WTC11 (cell line): ENCODE measurements around the gene ARF5. TPM values are rescaled to one million over a fixed set of nuclear protein-coding genes. Genes with fewer than 3 reads are reported as not detected.

ENCODE experiments used
- ATAC-seq: fragments of 200-7000 bp; cut with Tn5 transposase; 2 replicates; pipeline ENCODE4 v1.10.0; 2021; ENCODE audit warnings: mild to moderate bottlenecking, moderate library complexity
- CTCF ChIA-PET: fragments of 300-600 bp; sonication (Branson Sonifier 250); formaldehyde crosslinking; loops from one replicate; lab custom pipeline; 2021; ENCODE audit warnings: antibody characterized with exemption; lab: Charles Lee
- POLR2A ChIA-PET: fragments of 350-600 bp; sonication (Branson Sonifier 250); formaldehyde crosslinking; loops from one replicate; lab custom pipeline; 2021; ENCODE audit warnings: antibody characterized with exemption; lab: Charles Lee
- DNase-seq: peaks from one replicate; pipeline ENCODE4 v3.0.0; 2021; ENCODE audit warnings: low spot score
- H3K27ac Mint-ChIP-seq: 2 replicates; pipeline ENCODE4 v1.8.0; 2021; ENCODE audit warnings: mixed read lengths
- H3K27me3 Mint-ChIP-seq: 2 replicates; pipeline ENCODE4 v1.8.0; 2021; ENCODE audit warnings: low read depth, mild to moderate bottlenecking, moderate library complexity, mixed read lengths
- H3K36me3 Mint-ChIP-seq: 2 replicates; pipeline ENCODE4 v1.8.0; 2021; ENCODE audit warnings: mixed read lengths
- H3K4me1 Mint-ChIP-seq: 2 replicates; pipeline ENCODE4 v1.8.0; 2022; ENCODE audit warnings: mixed read lengths
- H3K4me3 Mint-ChIP-seq: 2 replicates; pipeline ENCODE4 v1.8.0; 2021; ENCODE audit warnings: mild to moderate bottlenecking, moderate library complexity, mixed read lengths
- H3K9me3 Mint-ChIP-seq: 2 replicates; pipeline ENCODE4 v1.8.0; 2021; ENCODE audit warnings: mixed read lengths
- ATF1 ChIP-seq: sonication (generic); formaldehyde crosslinking; IDR thresholded peaks from 2 replicates; pipeline ENCODE4 v1.8.1; 2023; ENCODE audit warnings: mild to moderate bottlenecking, moderate library complexity, missing genetic modification reagents
- ATF6 ChIP-seq: sonication (generic); formaldehyde crosslinking; IDR thresholded peaks from 2 replicates; pipeline ENCODE4 v1.8.1; 2023; ENCODE audit warnings: mild to moderate bottlenecking, missing genetic modification reagents
- CBFB ChIP-seq: sonication (generic); formaldehyde crosslinking; IDR thresholded peaks from 2 replicates; pipeline ENCODE4 v1.8.1; 2022; ENCODE audit warnings: mild to moderate bottlenecking, low read depth, missing genetic modification reagents
- CDX4 ChIP-seq: fragments of 250-450 bp; sonication (Bioruptor Pico); IDR thresholded peaks from 2 replicates; pipeline ENCODE4 v1.9.0; 2021; ENCODE audit warnings: moderate library complexity, mild to moderate bottlenecking, inconsistent platforms, borderline replicate concordance
- ETV6 ChIP-seq: sonication (generic); formaldehyde crosslinking; IDR thresholded peaks from 2 replicates; pipeline ENCODE4 v1.8.1; 2022; ENCODE audit warnings: mild to moderate bottlenecking, missing genetic modification reagents
- FOXJ3 ChIP-seq: sonication (generic); formaldehyde crosslinking; IDR thresholded peaks from 2 replicates; pipeline ENCODE4 v1.9.0; 2021; ENCODE audit warnings: missing genetic modification reagents, mild to moderate bottlenecking, borderline replicate concordance
- HMGXB4 ChIP-seq: sonication (generic); formaldehyde crosslinking; IDR thresholded peaks from 2 replicates; pipeline ENCODE4 v1.8.1; 2023; ENCODE audit warnings: mild to moderate bottlenecking, moderate library complexity, missing genetic modification reagents
- JAZF1 ChIP-seq: fragments of 250-450 bp; sonication (Bioruptor Pico); IDR thresholded peaks from 2 replicates; pipeline ENCODE4 v1.9.0; 2021; ENCODE audit warnings: moderate library complexity, mild to moderate bottlenecking, inconsistent platforms
- KAT7 ChIP-seq: sonication (generic); formaldehyde crosslinking; IDR thresholded peaks from 2 replicates; pipeline ENCODE4 v1.8.1; 2023; ENCODE audit warnings: missing genetic modification reagents, mild to moderate bottlenecking, borderline replicate concordance
- MAX ChIP-seq: sonication (generic); formaldehyde crosslinking; IDR thresholded peaks from 2 replicates; pipeline ENCODE4 v1.8.0; 2022; ENCODE audit warnings: mild to moderate bottlenecking, missing genetic modification reagents
- MLX ChIP-seq: sonication (generic); formaldehyde crosslinking; IDR thresholded peaks from 2 replicates; pipeline ENCODE4 v1.8.1; 2023; ENCODE audit warnings: mild to moderate bottlenecking, missing genetic modification reagents, moderate library complexity
- MYBL2 ChIP-seq: sonication (generic); formaldehyde crosslinking; IDR thresholded peaks from 2 replicates; pipeline ENCODE4 v1.8.1; 2023; ENCODE audit warnings: mild to moderate bottlenecking, moderate library complexity, missing genetic modification reagents
- PRDM15 ChIP-seq: sonication (generic); formaldehyde crosslinking; IDR thresholded peaks from 2 replicates; pipeline ENCODE4 v1.8.0; 2022; ENCODE audit warnings: missing genetic modification reagents
- SMAD4 ChIP-seq: sonication (generic); formaldehyde crosslinking; IDR thresholded peaks from 2 replicates; pipeline ENCODE4 v1.8.0; 2022; ENCODE audit warnings: mild to moderate bottlenecking, missing genetic modification reagents
- STAT6 ChIP-seq: sonication (generic); formaldehyde crosslinking; conservative IDR thresholded peaks from 2 replicates; pipeline ENCODE4 v1.8.1; 2023; ENCODE audit warnings: mild to moderate bottlenecking, low read depth, missing genetic modification reagents, moderate library complexity
- ZBTB21 ChIP-seq: sonication (generic); formaldehyde crosslinking; IDR thresholded peaks from 2 replicates; pipeline ENCODE4 v1.8.1; 2023; ENCODE audit warnings: mild to moderate bottlenecking, missing genetic modification reagents, borderline replicate concordance
- ZNF138 ChIP-seq: sonication (generic); formaldehyde crosslinking; conservative IDR thresholded peaks from 2 replicates; pipeline ENCODE4 v1.8.1; 2022; ENCODE audit warnings: mild to moderate bottlenecking, moderate library complexity, missing genetic modification reagents
- ZNF281 ChIP-seq: sonication (generic); formaldehyde crosslinking; IDR thresholded peaks from 2 replicates; pipeline ENCODE4 v1.8.0; 2023; ENCODE audit warnings: mild to moderate bottlenecking, missing genetic modification reagents
- ZNF317 ChIP-seq: sonication (generic); formaldehyde crosslinking; IDR thresholded peaks from 2 replicates; pipeline ENCODE4 v1.8.1; 2023; ENCODE audit warnings: low read depth, mild to moderate bottlenecking, moderate library complexity, missing genetic modification reagents, borderline replicate concordance
- ZSCAN18 ChIP-seq: fragments of 250-450 bp; sonication (Bioruptor Pico); IDR thresholded peaks from 2 replicates; pipeline ENCODE4 v2.1.2; 2022; ENCODE audit warnings: mild to moderate bottlenecking, moderate library complexity
- total RNA-seq: library from RNA; stranded (reverse); gene quantifications from 3 replicates; pipeline ENCODE4 v1.2.3, GENCODE V29; 2021

ARF5 gene
- total RNA-seq, 1 experiment from 2014 or later: 167 TPM

- TF ChIP-seq ZNF281 (CRISPR knock-in tag) (no peak), MLX (CRISPR knock-in tag) (no peak), CBFB (CRISPR knock-in tag) (no peak), PRDM15 (CRISPR knock-in tag) (no peak), MAX (CRISPR knock-in tag) (no peak), ZBTB21 (no peak), SMAD4 (no peak), ETV6 (CRISPR knock-in tag) (no peak), ATF6 (CRISPR knock-in tag) (no peak), ZNF317 (CRISPR knock-in tag) (no peak), KAT7 (CRISPR knock-in tag) (no peak)
Measured at GRCh38 chr7:127612263-127612662, 24.1 kb downstream of the ARF5 start (continued).

- Mint-ChIP-seq H3K36me3 (no peaks in the 10 kb centered on the region), H3K27me3 (peaks cover 95% of the 10 kb centered on the region), H3K4me3 (no peak overlapping the region), H3K4me1 (peaks cover 15% of the 10 kb centered on the region), H3K9me3 (peaks cover 9% of the 10 kb centered on the region), H3K27ac (no peak overlapping the region)
- CTCF ChIA-PET: interaction anchor here (2.2 to 4.1 kb wide), 2 partner anchors 12 to 28 kb away, joined by 11 to 27 read pairs; partner anchors contain the start of gene ARF5
- DNase-seq (no peak), ATAC-seq (no peak)
- POLR2A ChIA-PET: no interaction called here
- no peak for TF ChIP-seq ATF1
- no peak for TF ChIP-seq JAZF1 (CRISPR knock-in tag)
- TF ChIP-seq FOXJ3 (CRISPR knock-in tag): no peak
- no peak for TF ChIP-seq HMGXB4
- no peak for TF ChIP-seq ZSCAN18
- TF ChIP-seq CDX4 (CRISPR knock-in tag): no peak
- TF ChIP-seq MYBL2 (CRISPR knock-in tag): no peak
- TF ChIP-seq STAT6: no peak
- no peak for TF ChIP-seq ZNF138
- no peak for TF ChIP-seq ZNF317 (CRISPR knock-in tag)
Measured at GRCh38 chr7:127616724-127617123, 28.5 kb downstream of the ARF5 start.
